ENCODE data around the gene CAMK2G.

GRCh38 chr10:73814896-73815718 is 59.2 kb downstream of the CAMK2G start:
- TF ChIP-seq EZH2 (IDR thresholded peaks at IDR 0.05; ENCODE audit: insufficient read depth, poor library complexity, severe bottlenecking) (no peak), EZH2phosphoT487 (IDR thresholded peaks at IDR 0.05; ENCODE audit: insufficient read depth, low read depth) (no peak)
